ENCODE measurements around the gene HPCAL4. TPM values are rescaled to one million over a fixed set of nuclear protein-coding genes. Genes with fewer than 3 reads are reported as not detected.
A peak's percentile ranks its signal among the peaks of the same experiment; 100 is the strongest.

HPCAL4 gene
- total RNA-seq, 4 donors from 2014 or later, result 0.14 to 0.16 TPM; not detected in 2

- Histone ChIP-seq H3K4me1 (peaks cover 0 to 3% (median 0%) of the 10 kb centered on the region in 4 donors), H3K27me3 (peaks cover 70% of the 10 kb centered on the region), H3K27ac (no peak overlapping the region), H3K36me3 (no peaks in the 10 kb centered on the region), H3K9me3 (no peaks in the 10 kb centered on the region), H3K4me3 (no peak overlapping the region)
- intact Hi-C loops (cut with DNase I; ENCODE audit: low total_unique reads) (loop anchor here (5.0 kb wide), 2 partner anchors 114 to 1789 kb away; no protein-coding TSS in a partner anchor), in situ Hi-C loops (cut with MboI; ENCODE audit: low pct_ligation_motif_present in 1 of 4, low pct_unique_long_range_greater_than_20kb in 1 of 4, low sequenced_read_pairs in 3 of 4) (loop anchor here in 2 of 4 donors (10.0 kb wide), 1 partner anchor 117 kb away; no protein-coding TSS in a partner anchor)
- no peak for TF ChIP-seq EP300 (IDR thresholded peaks at IDR 0.05; ENCODE audit: low read depth)
- TF ChIP-seq POLR2A (IDR thresholded peaks at IDR 0.05), result no peak
- TF ChIP-seq CTCF (IDR thresholded peaks at IDR 0.05), result no peak
- no peak for TF ChIP-seq POLR2AphosphoS5 (IDR thresholded peaks at IDR 0.05)
- no peak for DNase-seq
Measured at GRCh38 chr1:39721664-39722063, 30.4 kb upstream of the HPCAL4 start.

- no peak overlapping the region for H3K27ac ChIP-seq
- H3K9me3 ChIP-seq, result no peaks in the 10 kb centered on the region
- intact Hi-C loops (cut with DNase I; ENCODE audit: low total_unique reads), result loop anchor here (5.0 kb wide), 2 partner anchors 113 to 1788 kb away; no protein-coding TSS in a partner anchor
- 41 to 46% methylated on average over 3 to 7 of the region's 7 CpGs for WGBS, 2 donors (ENCODE audit: low coverage in 1 of 2)
- H3K4me3 ChIP-seq, result no peak overlapping the region
- H3K27me3 ChIP-seq, result peaks cover 70% of the 10 kb centered on the region
- TF ChIP-seq POLR2AphosphoS5 (IDR thresholded peaks at IDR 0.05) (no peak), CTCF (IDR thresholded peaks at IDR 0.05) (peak; percentile 65 to 80 (median 78)), EP300 (IDR thresholded peaks at IDR 0.05; ENCODE audit: low read depth) (no peak)
- H3K4me1 ChIP-seq, result peaks cover 0 to 3% (median 0%) of the 10 kb centered on the region in 4 donors
- no peak for DNase-seq
- no peaks in the 10 kb centered on the region for H3K36me3 ChIP-seq
- in situ Hi-C loops (cut with MboI; ENCODE audit: low pct_ligation_motif_present in 1 of 4, low pct_unique_long_range_greater_than_20kb in 1 of 4, low sequenced_read_pairs in 3 of 4), result loop anchor here in 2 of 4 donors (10.0 kb wide), 1 partner anchor 116 kb away; no protein-coding TSS in a partner anchor
Measured at GRCh38 chr1:39720094-39720999, 29.1 kb upstream of the HPCAL4 start.

- DNase-seq, result no peak
- intact Hi-C loops (cut with DNase I; ENCODE audit: low total_unique reads), result no loop called here
- Histone ChIP-seq H3K4me1 (peaks cover 0 to 3% (median 0%) of the 10 kb centered on the region in 4 donors), H3K27ac (no peak overlapping the region), H3K9me3 (no peaks in the 10 kb centered on the region), H3K36me3 (no peaks in the 10 kb centered on the region), H3K27me3 (peaks cover 61% of the 10 kb centered on the region), H3K4me3 (no peak overlapping the region)
- TF ChIP-seq EP300 (IDR thresholded peaks at IDR 0.05; ENCODE audit: low read depth), result no peak
- no peak for TF ChIP-seq POLR2A (IDR thresholded peaks at IDR 0.05)
- TF ChIP-seq POLR2AphosphoS5 (IDR thresholded peaks at IDR 0.05), result no peak
- TF ChIP-seq CTCF (IDR thresholded peaks at IDR 0.05), result no peak
- in situ Hi-C loops (cut with MboI; ENCODE audit: low pct_ligation_motif_present in 1 of 4, low pct_unique_long_range_greater_than_20kb in 1 of 4, low sequenced_read_pairs in 3 of 4), result loop anchor here in 1 of 4 donors (5.0 kb wide), 1 partner anchor 111 kb away; no protein-coding TSS in a partner anchor
- WGBS, 2 donors (ENCODE audit: low coverage in 1 of 2), result 50 to 58% methylated on average over 3 to 6 of the region's 6 CpGs
Measured at GRCh38 chr1:39717809-39718208, 26.6 kb upstream of the HPCAL4 start.

GRCh38 chr1:39713557-39713956 is 22.3 kb upstream of the HPCAL4 start:
- no peak for TF ChIP-seq POLR2A (IDR thresholded peaks at IDR 0.05)
- no peaks in the 10 kb centered on the region for H3K9me3 ChIP-seq
- H3K36me3 ChIP-seq, result no peaks in the 10 kb centered on the region
- no peak overlapping the region for H3K27ac ChIP-seq
- in situ Hi-C loops (cut with MboI; ENCODE audit: low pct_ligation_motif_present in 1 of 4, low pct_unique_long_range_greater_than_20kb in 1 of 4, low sequenced_read_pairs in 3 of 4), result loop anchor here in 1 of 4 donors (5.0 kb wide), 1 partner anchor 41 kb away; the partner anchor contains the start of gene NT5C1A
- H3K4me1 ChIP-seq, result no peaks in the 10 kb centered on the region
- intact Hi-C loops (cut with DNase I; ENCODE audit: low total_unique reads), result no loop called here
- WGBS, 2 donors (ENCODE audit: low coverage in 1 of 2), result 100% methylated on average over 5 of the region's 5 CpGs; no CpG with 5 or more reads in 1 of the 2 donors
- H3K4me3 ChIP-seq, result no peak overlapping the region
- DNase-seq, result no peak
- peaks cover 54% of the 10 kb centered on the region for H3K27me3 ChIP-seq
